ENCODE measurements around the gene MEGF9. TPM values are rescaled to one million over a fixed set of nuclear protein-coding genes. Genes with fewer than 3 reads are reported as not detected.
A peak's percentile ranks its signal among the peaks of the same experiment; 100 is the strongest.

MEGF9 gene
- polyA plus RNA-seq, 3 donors = 19.7 to 22.1 (median 20.9) TPM

DNA sequence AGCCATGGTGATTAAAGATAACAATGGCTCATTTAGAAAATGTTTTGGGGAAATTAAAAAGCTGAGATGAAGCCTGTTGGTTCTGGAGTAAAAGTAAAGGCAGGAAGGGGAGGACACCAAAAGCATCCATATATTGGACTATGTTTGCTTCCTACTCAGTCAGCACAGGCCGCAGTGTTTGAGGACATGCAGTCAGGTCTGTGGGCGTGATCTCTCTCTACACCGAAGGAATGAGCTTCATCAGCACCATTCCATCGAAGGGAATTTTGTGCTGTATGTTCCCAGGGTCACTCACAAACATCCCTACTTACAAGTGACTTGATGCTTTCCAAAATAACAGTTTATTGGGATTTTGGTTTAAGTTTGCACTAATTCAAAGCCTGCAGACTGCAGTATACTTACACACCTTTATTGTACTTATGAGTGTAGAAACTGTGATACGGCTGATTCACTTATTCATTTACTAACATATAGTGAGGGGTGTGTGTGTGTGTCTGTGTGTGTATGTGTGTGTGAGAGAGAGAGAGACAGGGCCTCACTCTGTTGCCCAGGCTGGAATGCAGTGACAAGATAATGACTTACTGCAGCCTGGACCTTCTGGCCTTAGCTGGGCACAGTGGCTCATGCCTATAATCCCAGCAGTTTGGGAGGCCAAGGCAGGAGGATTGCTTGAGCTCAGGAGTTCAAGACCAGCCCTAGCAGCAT lies 120.9 kb downstream of the MEGF9 start:
- no peak for DNase-seq (ENCODE audit: low read depth in 3 of 3, low spot score in 2 of 3)

DNA sequence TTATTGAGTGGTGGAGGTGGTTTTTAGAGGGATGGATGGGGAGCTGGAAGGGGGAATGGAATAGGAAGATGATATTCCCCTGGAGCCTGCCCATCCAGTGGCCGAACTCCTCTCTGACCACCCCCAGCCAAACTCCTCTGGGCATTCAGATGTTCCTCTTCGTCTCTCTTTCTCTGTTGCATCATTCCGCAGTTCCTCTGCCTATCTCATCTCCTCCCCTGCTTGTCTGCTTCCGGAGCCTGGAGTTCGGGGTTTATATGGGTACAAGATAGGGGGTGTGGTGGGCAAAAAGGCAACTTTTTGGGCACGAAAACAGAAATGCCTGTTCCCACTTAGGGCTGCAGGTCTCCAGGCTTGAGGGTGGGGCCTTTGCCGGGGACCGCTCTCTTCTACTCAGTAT lies 122.1 kb downstream of the MEGF9 start:
- DNase-seq (ENCODE audit: low read depth in 3 of 3, low spot score in 2 of 3) = no peak

DNA sequence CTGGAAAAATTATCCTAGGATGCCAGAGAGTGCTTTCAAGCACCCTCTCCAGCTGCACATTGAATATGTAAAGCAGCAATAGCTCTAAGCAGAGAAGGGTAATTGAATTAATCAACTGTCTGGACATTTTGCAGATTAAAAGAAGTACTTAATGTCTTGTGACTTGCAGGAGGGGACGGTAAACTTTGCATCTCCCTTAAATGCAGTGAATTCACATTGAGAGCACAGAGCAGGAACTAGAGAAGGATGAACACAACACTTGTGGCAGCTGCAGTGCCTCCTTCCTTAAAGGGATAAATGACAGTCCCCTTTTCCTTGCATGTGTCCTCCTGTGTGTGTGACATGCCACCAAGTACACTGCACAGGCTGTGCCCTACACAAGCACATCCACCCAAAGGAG lies 126.9 kb downstream of the MEGF9 start:
- DNase-seq (ENCODE audit: low read depth in 3 of 3, low spot score in 2 of 3) = no peak

DNA sequence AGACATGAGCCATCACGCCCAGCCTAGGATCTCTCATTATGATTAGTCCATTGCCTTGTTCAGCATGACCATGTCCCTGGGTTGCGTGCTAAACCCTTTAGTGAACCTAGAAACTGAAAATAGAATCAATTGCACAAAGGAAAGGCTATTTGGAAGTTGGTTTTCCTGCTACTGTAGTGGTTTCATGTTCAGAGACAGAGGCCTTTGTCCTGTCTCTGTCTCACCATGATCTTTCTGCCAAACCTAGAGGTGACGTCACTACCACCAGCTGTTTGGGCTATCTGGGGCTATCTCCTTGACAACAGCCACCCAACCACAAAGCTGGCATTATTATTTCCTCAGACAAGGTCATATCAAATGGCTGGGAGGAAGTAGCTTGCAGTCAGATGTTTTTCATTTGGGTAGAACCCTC lies 130.3 kb downstream of the MEGF9 start:
- peak in 1 of 3 donors; percentile 10 for DNase-seq (ENCODE audit: low read depth in 3 of 3, low spot score in 2 of 3)

DNA sequence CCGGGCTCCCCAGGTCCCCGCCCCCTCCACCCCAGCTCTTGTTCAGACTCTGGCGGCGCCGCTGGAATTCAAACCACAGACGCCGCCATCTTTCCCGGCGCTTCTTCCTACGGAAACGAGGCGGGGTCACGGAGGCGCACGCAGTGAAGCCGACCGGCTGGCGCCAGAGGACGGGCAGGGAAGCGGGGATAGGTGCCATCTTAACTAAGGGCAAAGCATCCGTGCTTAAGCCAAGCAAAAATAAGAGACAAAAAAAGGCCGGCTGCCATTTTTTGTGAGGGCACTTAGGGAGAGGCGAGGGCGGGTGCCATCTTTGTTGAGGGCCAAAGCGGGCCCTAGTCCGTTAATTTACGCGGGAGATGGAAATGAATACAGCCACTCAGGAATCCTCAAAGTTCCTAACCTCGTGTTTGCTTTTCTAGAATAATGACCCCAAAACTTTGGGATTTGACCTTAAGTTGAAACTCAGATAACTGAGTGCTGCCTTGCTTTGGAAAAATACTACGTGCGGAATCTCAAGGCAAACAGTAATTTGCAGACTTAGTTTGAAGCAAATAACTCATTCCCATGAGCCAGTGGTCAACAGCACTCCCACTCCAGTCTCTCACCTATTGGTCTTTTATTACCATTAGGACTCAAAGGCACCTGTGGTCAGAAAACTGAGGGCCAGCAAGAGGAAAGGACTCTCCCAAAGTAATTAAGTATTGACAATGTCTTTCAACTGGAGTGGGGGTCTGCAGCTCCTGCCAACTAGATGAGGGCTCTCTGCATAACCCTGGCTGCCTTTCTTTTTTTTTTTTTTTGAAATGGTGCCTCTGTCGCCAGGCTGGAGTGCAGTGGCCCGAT lies 134.0 kb downstream of the MEGF9 start, which contains the start of gene CDK5RAP2:
Gene CDK5RAP2, minus strand, starts transcription at position 117 of the 846 bp plus-strand sequence. CDS start 189 bp downstream, outside the sequence.
- DNase-seq (ENCODE audit: low read depth in 3 of 3, low spot score in 2 of 3) = peak; percentile 87 to 93 (median 90)

DNA sequence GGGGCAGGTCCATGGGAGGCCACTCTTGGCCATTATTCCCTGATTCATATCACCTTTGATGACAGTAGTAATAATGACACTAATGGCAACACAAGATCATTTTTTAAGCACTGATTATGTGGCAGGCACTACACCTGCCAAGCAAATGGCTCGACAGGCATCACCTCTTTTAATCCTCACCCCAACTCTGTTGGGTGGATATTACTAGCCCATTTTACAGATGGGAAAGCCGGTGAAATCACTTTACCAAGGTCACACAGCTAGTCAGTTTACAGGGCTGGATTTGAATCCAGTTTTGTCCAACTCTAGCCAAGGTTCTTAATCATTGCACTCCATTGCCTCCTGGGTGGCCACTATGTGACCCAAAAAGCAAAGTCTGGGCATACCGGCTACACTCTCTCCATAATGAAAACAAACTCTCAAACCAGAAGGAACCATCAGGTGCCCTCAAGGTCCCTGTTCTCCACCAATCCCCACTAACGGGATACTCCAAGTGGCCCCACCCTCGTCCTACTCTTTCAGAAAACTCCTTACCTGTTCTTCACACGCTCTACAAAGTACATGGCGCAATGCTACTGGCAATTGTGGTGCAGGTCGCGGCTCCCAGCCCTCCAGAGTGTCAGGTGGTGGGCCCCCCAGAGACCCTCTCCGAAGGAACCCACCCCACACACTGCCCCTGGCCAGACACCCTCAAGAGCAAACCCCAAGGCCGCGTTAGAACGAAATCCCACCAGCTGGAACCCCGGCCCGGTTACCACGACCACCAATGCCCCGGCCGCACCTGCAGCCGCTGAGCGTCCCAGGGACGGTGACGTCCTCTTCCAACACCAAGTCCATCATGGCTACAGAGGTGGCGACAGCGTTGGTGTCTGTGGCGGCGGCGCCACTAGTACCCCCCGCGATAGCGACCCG lies 134.9 kb downstream of the MEGF9 start:
- peak in 1 of 3 donors; percentile 19 for DNase-seq (ENCODE audit: low read depth in 3 of 3, low spot score in 2 of 3)

DNA sequence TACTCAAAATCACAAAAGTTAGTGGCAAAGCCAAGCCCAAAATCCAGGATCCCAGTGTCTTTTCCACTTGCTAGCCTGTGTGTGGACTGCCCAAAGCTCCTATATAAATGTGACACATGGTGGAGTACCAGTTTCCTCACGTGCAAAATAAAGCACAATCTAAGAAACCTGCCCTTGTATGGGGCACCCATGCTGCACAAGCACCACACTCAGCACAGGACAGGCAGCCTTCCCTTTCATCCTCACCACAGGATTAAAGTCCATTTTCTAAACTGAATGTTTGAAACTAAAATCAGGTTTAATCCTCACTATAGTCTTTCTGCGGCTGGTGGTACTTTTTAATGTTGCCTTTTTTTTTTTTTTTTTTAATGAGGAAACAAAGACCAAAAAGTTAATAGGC lies 139.8 kb downstream of the MEGF9 start:
- DNase-seq (ENCODE audit: low read depth in 3 of 3, low spot score in 2 of 3) = no peak

DNA sequence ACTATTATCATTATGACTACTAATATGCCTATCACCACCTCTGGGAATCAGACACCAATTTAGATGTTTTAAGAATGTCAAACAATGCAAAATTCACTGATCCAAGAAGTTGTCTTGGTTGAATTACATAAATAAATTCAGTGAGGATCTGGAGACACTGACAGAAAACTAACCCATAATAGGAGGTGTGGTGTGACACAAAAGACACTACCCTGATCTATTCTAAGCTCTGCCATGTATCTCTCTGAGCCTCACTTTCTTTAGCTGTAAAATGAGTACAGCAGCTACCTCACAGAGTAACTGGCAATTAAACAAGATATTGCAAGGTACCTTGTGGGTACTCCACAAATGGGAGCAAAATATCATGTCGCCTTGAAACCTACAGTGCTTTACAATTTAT lies 141.8 kb downstream of the MEGF9 start:
- no peak for DNase-seq (ENCODE audit: low read depth in 3 of 3, low spot score in 2 of 3)

DNA sequence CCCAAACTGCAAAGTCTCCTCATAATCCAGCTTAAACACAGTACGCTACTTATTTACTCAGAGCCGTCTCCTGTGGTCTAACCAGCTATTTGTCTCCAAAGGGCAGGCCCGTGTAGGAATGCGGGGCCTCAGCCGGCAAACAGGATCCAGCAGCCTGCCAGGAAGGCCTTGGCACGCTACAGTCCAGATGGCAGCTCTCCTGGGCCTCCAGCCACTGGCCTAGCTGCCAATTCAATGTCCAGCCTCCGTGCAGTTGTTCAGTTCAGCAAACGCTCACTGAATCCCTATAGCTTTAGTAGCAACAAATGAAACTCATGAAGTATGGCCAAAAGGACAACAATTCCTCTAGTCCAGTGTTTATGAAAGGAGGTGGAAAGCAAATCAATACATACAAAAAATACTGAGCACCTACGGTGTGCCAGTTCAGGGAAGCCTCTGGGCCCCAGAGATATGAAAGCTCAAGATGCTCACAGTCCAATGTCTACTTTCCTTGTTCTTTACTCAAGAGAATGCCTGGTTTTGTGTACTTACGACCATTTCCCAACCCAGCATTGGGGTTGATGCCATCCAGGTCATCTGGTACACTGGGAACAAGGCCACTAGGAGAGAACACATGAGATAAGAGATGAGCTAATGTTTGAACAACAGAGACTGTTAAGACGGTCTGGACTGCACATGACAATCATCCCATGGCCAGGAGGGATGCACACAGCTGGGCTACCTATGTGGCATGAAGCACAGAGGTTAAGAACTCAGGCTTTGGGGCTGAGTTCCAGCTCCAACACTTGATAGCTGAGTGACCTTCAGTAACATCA lies 142.6 kb downstream of the MEGF9 start:
- DNase-seq (ENCODE audit: low read depth in 3 of 3, low spot score in 2 of 3) = no peak

DNA sequence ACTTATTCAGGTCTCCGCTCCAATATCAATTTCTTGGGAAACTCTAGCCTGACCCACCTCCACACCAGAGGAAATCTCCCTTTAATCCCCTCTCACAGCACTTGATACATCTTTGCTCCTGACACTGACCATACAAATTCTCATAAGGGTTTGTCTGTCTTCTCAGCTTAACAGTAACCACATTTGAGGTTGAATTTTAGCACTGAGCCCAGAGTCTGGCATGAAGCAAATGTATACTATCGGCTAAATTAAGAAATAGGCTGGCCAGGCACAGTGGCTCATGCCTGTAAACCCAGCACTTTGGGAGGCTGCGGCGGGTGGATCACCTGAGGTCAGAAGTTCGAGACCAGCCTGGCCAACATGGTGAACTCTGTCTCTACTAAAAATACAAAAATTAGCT lies 144.0 kb downstream of the MEGF9 start:
- no peak for DNase-seq (ENCODE audit: low read depth in 3 of 3, low spot score in 2 of 3)

DNA sequence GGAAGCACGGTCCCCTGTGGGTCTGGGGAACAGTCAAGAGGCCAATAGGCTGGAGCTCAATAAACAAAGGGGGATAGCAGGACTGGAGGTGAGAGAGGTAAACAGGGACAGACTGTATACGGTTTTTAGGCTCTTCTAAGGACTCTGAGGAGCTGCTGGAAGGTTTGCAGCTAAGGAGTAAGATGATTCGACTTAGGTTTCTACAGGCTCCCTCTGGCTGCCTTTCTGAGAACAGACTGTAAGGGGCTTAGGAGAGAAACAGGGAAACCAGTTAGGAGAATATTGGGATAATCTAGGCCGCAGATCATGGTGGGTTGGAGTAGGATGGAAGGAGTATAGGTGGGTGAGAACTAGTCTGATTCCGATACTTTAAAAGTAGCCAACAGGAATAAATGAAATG lies 144.7 kb downstream of the MEGF9 start:
- no peak for DNase-seq (ENCODE audit: low read depth in 3 of 3, low spot score in 2 of 3)

DNA sequence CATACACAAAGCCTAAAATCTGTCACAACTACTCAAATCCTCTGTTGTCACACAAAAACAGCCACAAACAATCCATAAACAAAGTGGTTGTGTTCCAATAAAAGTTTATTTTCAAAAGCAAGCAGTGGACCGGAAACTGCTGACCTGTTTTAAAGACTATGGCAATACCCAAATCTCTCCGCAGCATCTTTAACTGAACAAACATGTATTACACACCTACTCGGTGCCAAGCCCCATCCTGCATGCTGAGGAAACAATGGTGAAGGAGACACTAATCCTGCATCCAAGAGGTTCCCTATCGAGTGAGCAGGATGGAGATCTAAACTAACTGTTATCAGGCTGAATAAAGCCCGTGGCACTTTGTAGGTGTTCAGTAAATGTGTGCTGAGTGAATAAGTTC lies 145.5 kb downstream of the MEGF9 start:
- no peak for DNase-seq (ENCODE audit: low read depth in 3 of 3, low spot score in 2 of 3)

DNA sequence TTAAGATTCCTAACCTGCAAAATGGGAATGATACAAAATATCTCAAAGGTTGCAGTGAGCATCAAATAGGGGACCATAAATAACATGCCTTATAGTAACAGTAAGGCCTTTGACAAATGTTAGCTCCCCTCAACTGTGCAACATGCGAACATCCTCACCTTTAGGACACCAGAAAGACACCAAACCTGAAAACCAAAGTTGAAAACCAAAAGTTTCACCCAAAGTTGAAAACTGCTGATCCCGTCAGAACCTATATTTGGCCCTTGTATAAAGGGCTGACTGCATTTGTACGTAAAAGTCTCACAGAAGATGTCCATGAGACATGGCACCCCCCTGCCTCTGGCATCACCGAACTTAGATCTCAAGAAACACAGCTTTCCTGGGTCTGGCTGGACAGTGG lies 146.4 kb downstream of the MEGF9 start:
- no peak for DNase-seq (ENCODE audit: low read depth in 3 of 3, low spot score in 2 of 3)

DNA sequence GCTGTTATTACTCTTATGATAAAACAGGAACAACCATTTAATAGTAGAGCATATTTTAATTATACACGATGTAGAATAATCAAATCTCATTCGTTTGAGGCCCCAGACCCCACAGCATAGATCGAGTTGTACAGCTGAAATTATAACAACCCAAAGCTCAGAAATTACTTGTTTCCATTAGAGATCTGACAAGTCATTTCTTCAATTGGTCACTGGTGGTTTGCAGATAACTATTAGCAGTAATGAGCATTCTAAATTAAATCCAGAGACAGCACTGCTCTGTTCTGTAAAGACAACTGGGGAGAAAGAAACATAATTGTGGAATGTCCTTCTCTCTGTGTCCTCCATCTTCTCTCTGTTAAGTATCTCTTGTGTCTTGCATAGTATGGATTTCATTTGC lies 147.2 kb downstream of the MEGF9 start:
- DNase-seq (ENCODE audit: low read depth in 3 of 3, low spot score in 2 of 3) = no peak

DNA sequence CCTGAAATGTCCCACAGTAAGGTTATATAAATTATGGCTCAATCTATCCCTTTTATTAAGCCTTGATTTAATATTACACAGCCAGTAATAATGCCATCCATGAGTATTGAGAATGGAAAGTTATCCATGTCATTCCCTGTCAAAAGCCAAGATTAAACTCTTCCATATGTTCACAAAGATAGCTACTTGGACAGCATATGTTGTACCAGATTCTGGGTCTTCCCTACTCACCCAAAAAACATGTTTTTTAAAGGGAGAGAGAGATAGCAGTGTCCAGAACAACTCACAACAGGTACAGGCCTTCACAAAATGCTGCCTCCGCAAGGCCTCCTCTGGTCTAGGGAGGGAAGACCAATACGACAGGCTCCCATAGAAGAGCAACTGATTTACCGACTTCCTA lies 149.7 kb downstream of the MEGF9 start:
- no peak for DNase-seq (ENCODE audit: low read depth in 3 of 3, low spot score in 2 of 3)

DNA sequence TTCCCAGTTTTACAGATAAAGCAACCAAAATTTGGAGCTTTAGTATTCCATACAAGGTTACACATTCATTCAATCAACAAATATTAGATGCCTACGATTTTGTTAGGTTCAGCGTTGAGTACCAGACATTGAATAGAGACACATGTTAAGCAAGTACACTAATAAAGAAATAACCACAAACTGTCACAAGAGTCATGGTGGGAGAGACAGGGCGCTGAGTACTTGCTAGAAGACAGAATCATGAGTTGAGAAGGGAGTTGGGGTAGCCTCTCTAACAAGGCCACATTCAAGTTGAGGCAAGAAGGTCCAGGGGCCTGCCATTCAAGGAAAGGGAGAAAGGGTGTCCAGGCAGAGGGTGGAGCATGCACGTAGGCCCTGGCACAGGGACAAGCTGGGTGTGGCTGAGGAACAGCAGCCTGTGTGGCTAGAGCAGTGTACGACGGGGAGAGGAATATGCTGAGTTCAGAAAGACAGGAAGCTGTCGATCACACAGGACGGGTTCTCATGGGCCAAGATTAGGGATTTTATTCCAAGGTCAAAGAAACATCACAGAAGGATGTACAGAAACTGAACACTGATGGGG lies 151.3 kb downstream of the MEGF9 start:
- DNase-seq (ENCODE audit: low read depth in 3 of 3, low spot score in 2 of 3) = no peak

DNA sequence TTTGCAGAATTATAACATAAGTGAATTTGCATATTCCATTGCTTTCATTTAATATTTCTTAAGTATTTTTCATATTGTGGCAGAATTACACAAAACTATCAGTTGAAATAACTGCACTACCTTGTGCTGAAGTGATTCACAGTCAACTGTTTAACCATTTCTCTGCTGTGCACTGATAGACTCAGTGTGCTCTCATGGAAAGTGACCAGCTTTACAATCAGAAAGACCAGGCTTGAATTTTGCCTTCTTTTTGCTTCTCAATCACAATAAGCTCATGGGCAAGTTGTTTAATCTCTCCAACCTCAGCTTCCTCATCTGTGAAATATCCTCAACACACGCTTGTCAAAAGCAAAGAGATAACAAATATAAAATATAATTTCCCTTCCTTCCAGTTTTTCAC lies 152.6 kb downstream of the MEGF9 start:
- DNase-seq (ENCODE audit: low read depth in 3 of 3, low spot score in 2 of 3) = no peak

DNA sequence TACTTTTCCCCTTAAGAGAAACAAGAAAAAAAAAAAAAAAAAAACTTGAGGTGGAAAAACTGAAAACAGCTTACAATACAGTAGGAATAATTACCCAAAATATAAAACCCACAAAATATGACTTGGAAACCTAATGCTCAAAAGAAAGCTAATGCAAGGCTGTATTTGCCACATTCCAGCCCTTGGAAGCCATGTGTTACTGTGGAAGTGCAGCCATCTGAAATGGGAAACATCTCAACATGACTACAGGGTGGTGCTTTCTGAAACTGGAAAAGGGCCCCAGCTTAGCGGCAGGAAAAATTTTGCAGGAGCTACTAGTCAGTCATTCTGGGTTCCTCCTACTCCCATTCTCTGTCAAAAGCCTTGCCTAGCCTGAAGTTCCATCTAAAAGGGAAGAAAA lies 154.7 kb downstream of the MEGF9 start:
- DNase-seq (ENCODE audit: low read depth in 3 of 3, low spot score in 2 of 3) = no peak

DNA sequence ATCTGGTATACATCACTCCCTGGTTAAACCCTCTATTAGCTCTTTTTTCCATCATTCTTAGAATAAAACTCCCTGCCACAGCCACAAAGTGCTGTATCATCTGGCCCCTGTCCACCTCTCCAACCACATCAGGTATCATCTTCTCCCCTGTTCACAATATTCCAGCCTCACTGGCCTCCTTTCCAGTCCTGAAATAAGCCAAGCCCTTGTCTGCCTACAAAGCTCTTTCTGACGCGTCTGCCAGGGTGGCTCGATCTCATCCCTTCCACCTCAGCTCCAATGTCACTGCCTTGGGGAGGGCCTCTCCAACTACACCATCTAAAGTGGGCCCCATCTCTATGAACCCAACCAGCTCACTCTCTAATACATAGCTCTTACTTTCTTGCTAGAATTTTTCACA lies 155.8 kb downstream of the MEGF9 start:
- DNase-seq (ENCODE audit: low read depth in 3 of 3, low spot score in 2 of 3) = no peak

DNA sequence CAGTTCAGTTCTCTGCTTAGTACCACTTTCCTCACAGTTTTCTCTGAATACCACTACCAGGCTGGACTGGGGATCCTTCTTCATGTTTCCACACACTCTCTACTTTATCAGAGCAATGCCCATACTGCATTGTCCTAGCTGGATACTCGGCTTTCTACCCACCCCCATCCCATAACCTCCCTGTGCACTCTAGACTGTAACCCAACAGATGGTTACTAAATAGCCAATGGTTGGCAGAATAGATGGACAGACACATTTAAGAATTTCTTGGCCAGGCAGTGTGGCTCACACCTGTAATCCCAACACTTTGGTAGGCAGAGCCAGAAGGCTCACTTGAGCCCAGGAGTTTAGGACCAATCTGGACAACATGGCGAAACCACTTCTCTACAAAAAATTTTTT lies 157.1 kb downstream of the MEGF9 start:
- DNase-seq (ENCODE audit: low read depth in 3 of 3, low spot score in 2 of 3) = no peak

All from right renal cortex interstitium (tissue), 3 donors.